ENCODE results near the gene THADA. TPM values are rescaled to one million over a fixed set of nuclear protein-coding genes. Genes with fewer than 3 reads are reported as not detected.

Gene THADA
- total RNA-seq, 1 experiment from 2014 or later = 20.1 TPM

GRCh38 chr2:43300781-43301583 is 294.9 kb downstream of the THADA start:
- Histone ChIP-seq H4K5ac (ENCODE audit: insufficient read length, low read depth, low read length) (no peak overlapping the region), H3K14ac (ENCODE audit: insufficient read depth, low read length) (peak overlapping the region; percentile 24; the same call in 1 of the 2 replicates), H3K27ac (ENCODE audit: insufficient read length, low read depth, low read length) (no peak overlapping the region), H3K9me3 (ENCODE audit: control insufficient read depth, low read depth, low read length) (no peaks in the 10 kb centered on the region), H4K8ac (replicated peaks; ENCODE audit: insufficient read length, low read depth, low read length) (no peak overlapping the region), H2BK5ac (ENCODE audit: insufficient read length, low read length) (no peak overlapping the region), H2BK20ac (ENCODE audit: low read depth, low read length, poor library complexity, severe bottlenecking) (no peak overlapping the region), H2BK15ac (ENCODE audit: low read depth, low read length) (no peak overlapping the region), H3K23ac (ENCODE audit: insufficient read length, low read depth, low read length) (no peak overlapping the region), H3K4me2 (ENCODE audit: insufficient read depth, insufficient read length, low read length) (no peak overlapping the region), H2BK12ac (ENCODE audit: insufficient read length, low read depth, low read length) (no peak overlapping the region), H3K18ac (ENCODE audit: insufficient read length, low read depth, low read length) (no peak overlapping the region), H2AK5ac (ENCODE audit: insufficient read length, low read length) (no peak overlapping the region), H3K4me1 (ENCODE audit: insufficient read depth, low read length) (no peaks in the 10 kb centered on the region), H4K20me1 (ENCODE audit: control insufficient read depth, insufficient read depth, insufficient read length) (no peaks in the 10 kb centered on the region), H3K23me2 (ENCODE audit: insufficient read length, low read depth, low read length, poor library complexity, severe bottlenecking) (no peaks in the 10 kb centered on the region), H2AFZ (ENCODE audit: low read length) (no peak overlapping the region), H3K9ac (ENCODE audit: extremely low read depth, insufficient read length, low read length) (no peak overlapping the region), H3K79me2 (ENCODE audit: insufficient read depth, low read length) (no peaks in the 10 kb centered on the region), H3K56ac (ENCODE audit: insufficient read length, low read depth, low read length) (no peak overlapping the region), H3K79me1 (ENCODE audit: insufficient read depth, low read depth, low read length, poor library complexity, severe bottlenecking) (no peaks in the 10 kb centered on the region), H2BK120ac (ENCODE audit: low read depth, low read length, poor library complexity, severe bottlenecking) (no peak overlapping the region), H3K27me3 (ENCODE audit: insufficient read depth, low read length) (no peaks in the 10 kb centered on the region), H3T11ph (ENCODE audit: low read length) (no peak overlapping the region), H4K91ac (ENCODE audit: insufficient read length, low read depth, low read length) (no peak overlapping the region), H3K4ac (ENCODE audit: low read depth, low read length) (no peak overlapping the region)
- Mint-ChIP-seq H3K4me1 (peaks cover 9 to 11% of the 10 kb centered on the region in 2 experiments), H3K36me3 (ENCODE audit: insufficient read depth in 1 of 3, low read depth in 3 of 3) (peaks cover 0 to 5% (median 4%) of the 10 kb centered on the region in 3 experiments; a peak in 5 of 7 replicates), H3K27me3 (ENCODE audit: low read depth) (no peaks in the 10 kb centered on the region), H3K4me3 (no peak overlapping the region), H3K9me3 (peaks cover 4% of the 10 kb centered on the region in 2 experiments), H3K27ac (peak overlapping the region in 2 of 3 experiments; percentile 36 to 55; a peak in 2 of 7 replicates)
- no peak for TF ChIP-seq CTCF (conservative IDR thresholded peaks at IDR 0.05)
- WGBS (ENCODE audit: extremely low coverage, insufficient read length, low lambda C conversion rate) = no CpG with 5 or more reads among the region's 13 CpGs
- no peak for DNase-seq

All from H9 (cell line).